ENCODE data around the gene ENOPH1.

The ENOPH1 gene

GRCh38 chr4:82419451-82419850 is 10.9 kb upstream of the ENOPH1 start:
- no peak overlapping the region for H3K4me3 ChIP-seq (ENCODE audit: low read depth, low read length)
- no peak for TF ChIP-seq CTCF (IDR thresholded peaks at IDR 0.05; ENCODE audit: low read depth, low read length)

GRCh38 chr4:82421796-82422560 is 8.4 kb upstream of the ENOPH1 start:
- no peak for TF ChIP-seq CTCF (IDR thresholded peaks at IDR 0.05; ENCODE audit: low read depth, low read length)
- H3K4me3 ChIP-seq (ENCODE audit: low read depth, low read length): no peak overlapping the region

- TF ChIP-seq CTCF (IDR thresholded peaks at IDR 0.05; ENCODE audit: low read depth, low read length): no peak
- H3K4me3 ChIP-seq (ENCODE audit: low read depth, low read length): no peak overlapping the region
Measured at GRCh38 chr4:82422616-82423015, 7.8 kb upstream of the ENOPH1 start.

- no peak for TF ChIP-seq CTCF (IDR thresholded peaks at IDR 0.05; ENCODE audit: low read depth, low read length)
- no peak overlapping the region for H3K4me3 ChIP-seq (ENCODE audit: low read depth, low read length)
Measured at GRCh38 chr4:82423245-82424054, 6.9 kb upstream of the ENOPH1 start.

GRCh38 chr4:82425478-82425877 is 4.9 kb upstream of the ENOPH1 start:
- H3K4me3 ChIP-seq (ENCODE audit: low read depth, low read length): no peak overlapping the region
- TF ChIP-seq CTCF (IDR thresholded peaks at IDR 0.05; ENCODE audit: low read depth, low read length): no peak

GRCh38 chr4:82428526-82428968 is 1.8 kb upstream of the ENOPH1 start:
- TF ChIP-seq CTCF (IDR thresholded peaks at IDR 0.05; ENCODE audit: low read depth, low read length): no peak
- H3K4me3 ChIP-seq (ENCODE audit: low read depth, low read length): peak overlapping the region; percentile 98
